HCT116 (cell line): Measurements from ENCODE around the gene TSEN34. TPM values are rescaled to one million over a fixed set of nuclear protein-coding genes. Genes with fewer than 3 reads are reported as not detected.
"Not testable (repeated sequence)": the region's sequence is repeated elsewhere in the genome, so short reads cannot be mapped to it uniquely, and the experiment has no call there.

Experiments used
- ATAC-seq: fragments of 200-7000 bp; cut with Tn5 transposase; 2 replicates; pipeline ENCODE4 v1.9.1; 2020; ENCODE audit warnings: mild to moderate bottlenecking, moderate library complexity
- BruUV-seq: library from RNA; stranded (reverse); fragments of 400-500 nt; replicated peaks from 2 replicates; lab custom pipeline; 2021; lab: Mats Ljungman, UMichigan
- CTCF ChIA-PET: fragments of 300-600 bp; sonication (Branson Sonifier 250); formaldehyde crosslinking; loops from one replicate; lab custom pipeline; 2021; ENCODE audit warnings: antibody characterized with exemption; lab: Charles Lee
- POLR2A ChIA-PET: fragments of 300-600, 350-600 bp; sonication (Branson Sonifier 250); formaldehyde crosslinking; loops from one replicate; lab custom pipeline; 2021; ENCODE audit warnings: antibody characterized with exemption; lab: Charles Lee
- RAD21 ChIA-PET, 2 experiments: fragments of 300-600 bp; sonication (Branson Sonifier 250); formaldehyde crosslinking; loops; one replicate each; lab custom pipeline; 2023; ENCODE audit warnings: low total read pairs in 2 of 2; ENCODE audit not compliant: uncharacterized antibody in 2 of 2, unreplicated experiment in 2 of 2, low non-redundant PET in 1 of 2; lab: Charles Lee
- DNase-seq: peaks from one replicate; pipeline ENCODE4 v3.0.0-alpha.2; 2010; ENCODE audit warnings: low read depth, low spot score
- H2AFZ ChIP-seq: fragments of 200-600 bp; shearing (Covaris generic), sonication (generic); 2 replicates; pipeline ENCODE4 v1.6.1; 2017; ENCODE audit warnings: low read depth, mixed run types, mixed read lengths, antibody characterized with exemption, low read length; ENCODE audit not compliant: poor library complexity, severe bottlenecking
- H3K27ac ChIP-seq: 2 replicates; pipeline ENCODE4 v1.5.1; 2012; ENCODE audit warnings: low read depth, low read length
- H3K27me3 ChIP-seq: fragments of 200-600 bp; sonication (generic); 2 replicates; pipeline ENCODE4 v1.6.1; 2016; ENCODE audit warnings: mixed run types, low read length, mixed read lengths; ENCODE audit not compliant: insufficient read depth
- H3K36me3 ChIP-seq, 2 experiments: fragments of 200-500 bp in 1 of 2; fragments of 200-600 bp in 1 of 2; sonication (Bioruptor generic) in 1 of 2; sonication (generic) in 1 of 2; 2 replicates each; pipeline versions ENCODE4 v1.5.1 to v1.6.1; 2014 to 2016; ENCODE audit warnings: low read length in 2 of 2, inconsistent platforms in 1 of 2, mixed read lengths in 1 of 2, mixed run types in 1 of 2; ENCODE audit not compliant: insufficient read depth in 2 of 2, control insufficient read depth in 1 of 2
- H3K4me1 ChIP-seq, 2 experiments: fragments of 200-600 bp in 1 of 2; sonication (generic) in 1 of 2; 2 replicates each; pipeline versions ENCODE4 v1.5.1 to v1.6.1; 2012 to 2017; ENCODE audit warnings: low read length in 2 of 2, inconsistent platforms in 1 of 2, mild to moderate bottlenecking in 1 of 2, mixed read lengths in 1 of 2, mixed run types in 1 of 2, moderate library complexity in 1 of 2; ENCODE audit not compliant: insufficient read depth in 2 of 2, control insufficient read depth in 1 of 2
- H3K4me2 ChIP-seq: fragments of 200-600 bp; sonication (generic); 2 replicates; pipeline ENCODE4 v1.6.1; 2017; ENCODE audit warnings: mixed run types, low read length, mixed read lengths
- H3K4me3 ChIP-seq, 2 experiments: fragments of 200-600 bp in 1 of 2; sonication (generic) in 1 of 2; replicated peaks in 1 of 2; 2 replicates each; pipeline ENCODE4 v1.5.1; 2011 to 2016; ENCODE audit warnings: low read length in 2 of 2, control low read depth in 1 of 2, low read depth in 1 of 2, mild to moderate bottlenecking in 1 of 2, mixed read lengths in 1 of 2, mixed run types in 1 of 2
- H3K79me2 ChIP-seq: fragments of 200-600 bp; sonication (generic); 2 replicates; pipeline ENCODE4 v1.6.1; 2017; ENCODE audit warnings: mild to moderate bottlenecking, mixed run types, low read length, moderate library complexity, mixed read lengths; ENCODE audit not compliant: insufficient read depth
- H3K9ac ChIP-seq: fragments of 200-600 bp; sonication (generic); 2 replicates; pipeline ENCODE4 v1.6.1; 2016; ENCODE audit warnings: low read length, mixed read lengths
- H3K9me2 ChIP-seq: fragments of 200-600 bp; sonication (generic), shearing (Covaris generic); 2 replicates; pipeline ENCODE4 v1.6.1; 2017; ENCODE audit warnings: mixed run types, mild to moderate bottlenecking, moderate library complexity; ENCODE audit not compliant: insufficient read depth
- H3K9me3 ChIP-seq, 2 experiments: fragments of 200-500 bp in 1 of 2; fragments of 200-600 bp in 1 of 2; sonication (Bioruptor generic) in 1 of 2; sonication (generic) in 1 of 2; 2 replicates each; pipeline ENCODE4 v1.6.1; 2014 to 2017; ENCODE audit warnings: low read length in 2 of 2, mixed read lengths in 2 of 2, inconsistent platforms in 1 of 2, low read depth in 1 of 2, mild to moderate bottlenecking in 1 of 2, mixed run types in 1 of 2, moderate library complexity in 1 of 2; ENCODE audit not compliant: control insufficient read depth in 1 of 2, insufficient read depth in 1 of 2
- H4K20me1 ChIP-seq: fragments of 200-600 bp; sonication (generic), shearing (Covaris generic); 2 replicates; pipeline ENCODE4 v1.6.1; 2017; ENCODE audit warnings: mixed run types, mild to moderate bottlenecking, moderate library complexity; ENCODE audit not compliant: insufficient read depth
- intact Hi-C: fragments of 100-400 bp; cut with micrococcal nuclease; formaldehyde crosslinking; loops from 2 replicates; pipeline ENCODE4 v1.10.0; 2022
- total RNA-seq: library from RNA; stranded (reverse); gene quantifications from one replicate; pipeline ENCODE4 v1.2.1, GENCODE V29; 2021; ENCODE audit not compliant: unreplicated experiment

TSEN34 gene
- total RNA-seq, 1 experiment from 2014 or later: 99.9 TPM

GRCh38 chr19:54240372-54241336, 49.5 kb downstream of the TSEN34 start:
- H4K20me1 ChIP-seq, intact Hi-C loops, H3K36me3 ChIP-seq, POLR2A ChIA-PET, H3K79me2 ChIP-seq, DNase-seq, H2AFZ ChIP-seq, H3K4me2 ChIP-seq, H3K9me3 ChIP-seq, H3K27ac ChIP-seq, H3K9ac ChIP-seq, H3K27me3 ChIP-seq, H3K4me1 ChIP-seq, CTCF ChIA-PET, RAD21 ChIA-PET, H3K4me3 ChIP-seq, H3K9me2 ChIP-seq, BruUV-seq: not testable (repeated sequence)
- peak; percentile 18; the same call in 1 of the 2 replicates for ATAC-seq

DNA sequence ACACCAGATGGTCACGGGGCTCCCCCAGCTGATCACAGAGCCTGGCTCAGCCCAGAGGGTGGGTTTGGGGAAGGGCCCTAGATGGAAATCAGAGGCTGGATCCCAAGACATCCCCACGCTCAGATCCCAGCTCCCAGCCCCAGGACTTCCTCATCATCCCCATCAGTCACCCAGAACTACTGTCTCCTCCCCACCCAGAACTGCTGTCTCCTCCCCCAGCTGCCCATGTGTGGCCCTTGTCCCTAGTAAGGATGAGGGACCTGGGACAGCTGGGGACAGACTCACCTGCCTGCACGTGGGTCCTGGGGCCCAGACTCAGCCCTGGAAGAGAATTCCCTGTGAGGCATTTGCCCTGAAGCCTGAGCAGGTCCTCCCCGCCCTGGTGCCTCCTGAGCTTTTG, 51.1 kb downstream of the TSEN34 start:
- H3K4me3 ChIP-seq, H3K27ac ChIP-seq, H3K9me3 ChIP-seq, H3K36me3 ChIP-seq, H3K4me2 ChIP-seq, H3K9ac ChIP-seq, DNase-seq, POLR2A ChIA-PET, H3K9me2 ChIP-seq, H3K79me2 ChIP-seq, RAD21 ChIA-PET, intact Hi-C loops, ATAC-seq, H4K20me1 ChIP-seq, CTCF ChIA-PET, BruUV-seq, H2AFZ ChIP-seq, H3K27me3 ChIP-seq, H3K4me1 ChIP-seq: not testable (repeated sequence)

DNA sequence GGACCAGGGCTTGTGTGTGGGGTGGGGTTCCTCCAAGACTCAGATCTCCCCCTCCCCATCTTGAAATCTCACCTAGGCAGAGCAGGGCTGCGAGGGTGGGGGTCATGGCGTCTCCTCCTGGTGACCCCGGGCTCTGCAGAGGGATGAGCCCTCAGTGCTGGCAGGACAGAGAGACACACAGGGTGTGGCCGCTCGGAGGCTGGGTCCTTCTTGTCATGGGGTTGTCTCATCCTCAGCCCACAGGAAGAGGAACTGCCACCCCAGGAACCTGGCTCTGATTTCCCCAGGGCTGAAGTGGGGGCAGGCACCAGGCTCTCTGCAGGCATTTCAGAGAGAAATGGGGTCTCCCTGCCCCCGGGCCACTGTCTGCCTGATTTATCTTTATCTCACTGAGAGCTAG, 51.5 kb downstream of the TSEN34 start, which contains the start of gene LILRA6:
Gene LILRA6, minus strand, starts transcription at position 145 of the 400 bp plus-strand sequence.
- DNase-seq, H3K9me3 ChIP-seq, ATAC-seq, CTCF ChIA-PET, H2AFZ ChIP-seq, H3K4me1 ChIP-seq, H3K4me2 ChIP-seq, H4K20me1 ChIP-seq, H3K36me3 ChIP-seq, BruUV-seq, H3K9ac ChIP-seq, H3K9me2 ChIP-seq, intact Hi-C loops, H3K27ac ChIP-seq, H3K27me3 ChIP-seq, POLR2A ChIA-PET, RAD21 ChIA-PET, H3K4me3 ChIP-seq, H3K79me2 ChIP-seq: not testable (repeated sequence)

- H3K27me3 ChIP-seq, BruUV-seq, H3K79me2 ChIP-seq, H3K4me3 ChIP-seq, RAD21 ChIA-PET, H3K4me2 ChIP-seq, H3K27ac ChIP-seq, CTCF ChIA-PET, H3K9ac ChIP-seq, H3K4me1 ChIP-seq, DNase-seq, H3K36me3 ChIP-seq, POLR2A ChIA-PET, ATAC-seq, H3K9me3 ChIP-seq, H4K20me1 ChIP-seq, intact Hi-C loops, H3K9me2 ChIP-seq, H2AFZ ChIP-seq: not testable (repeated sequence)
These were observed 52.7 kb downstream of the TSEN34 start for GRCh38 chr19:54243809-54244208.
